Measurements from ENCODE around the gene LRRC37A.
"Not testable (repeated sequence)": the region's sequence is repeated elsewhere in the genome, so short reads cannot be mapped to it uniquely, and the experiment has no call there.

LRRC37A gene

GRCh38 chr17:46294831-46295230, at the start of gene LRRC37A:
Gene LRRC37A (plus strand): TSS chr17:46295131. CDS start chr17:46295134, 3 bp downstream.
- DNase-seq (ENCODE audit: low read depth, low spot score): not testable (repeated sequence)

- not testable (repeated sequence) for DNase-seq (ENCODE audit: low read depth, low spot score)
These were observed 45.8 kb upstream of the LRRC37A start for GRCh38 chr17:46249153-46249552.

- not testable (repeated sequence) for DNase-seq (ENCODE audit: low read depth, low spot score)
These were observed 42.1 kb upstream of the LRRC37A start for GRCh38 chr17:46252804-46253203.

- peak; percentile 67 for DNase-seq (ENCODE audit: low read depth, low spot score)
These were observed 41.2 kb upstream of the LRRC37A start for GRCh38 chr17:46253722-46254121.

GRCh38 chr17:46254215-46254614, 40.7 kb upstream of the LRRC37A start:
- DNase-seq (ENCODE audit: low read depth, low spot score): not testable (repeated sequence)

GRCh38 chr17:46256369-46256768, 38.6 kb upstream of the LRRC37A start:
- not testable (repeated sequence) for DNase-seq (ENCODE audit: low read depth, low spot score)

GRCh38 chr17:46259845-46260661, 34.9 kb upstream of the LRRC37A start:
- DNase-seq (ENCODE audit: low read depth, low spot score): not testable (repeated sequence)

GRCh38 chr17:46262271-46262670, 32.7 kb upstream of the LRRC37A start:
- no peak for DNase-seq (ENCODE audit: low read depth, low spot score)

GRCh38 chr17:46264456-46265198, 30.3 kb upstream of the LRRC37A start:
- DNase-seq (ENCODE audit: low read depth, low spot score): no peak

GRCh38 chr17:46266063-46266655, 28.8 kb upstream of the LRRC37A start:
- not testable (repeated sequence) for DNase-seq (ENCODE audit: low read depth, low spot score)

GRCh38 chr17:46266656-46267544, 28.0 kb upstream of the LRRC37A start:
- peak; percentile 75 for DNase-seq (ENCODE audit: low read depth, low spot score)

- DNase-seq (ENCODE audit: low read depth, low spot score): no peak
These were observed 24.9 kb upstream of the LRRC37A start for GRCh38 chr17:46270032-46270431.

- no peak for DNase-seq (ENCODE audit: low read depth, low spot score)
These were observed 21.2 kb upstream of the LRRC37A start for GRCh38 chr17:46273541-46274236.

GRCh38 chr17:46274238-46274637, 20.7 kb upstream of the LRRC37A start:
- no peak for DNase-seq (ENCODE audit: low read depth, low spot score)

GRCh38 chr17:46276728-46277479, 18.0 kb upstream of the LRRC37A start:
- not testable (repeated sequence) for DNase-seq (ENCODE audit: low read depth, low spot score)

- not testable (repeated sequence) for DNase-seq (ENCODE audit: low read depth, low spot score)
These were observed 13.6 kb upstream of the LRRC37A start for GRCh38 chr17:46281336-46281735.

GRCh38 chr17:46282635-46283034, 12.3 kb upstream of the LRRC37A start:
- not testable (repeated sequence) for DNase-seq (ENCODE audit: low read depth, low spot score)

GRCh38 chr17:46284467-46284866, 10.5 kb upstream of the LRRC37A start:
- peak; percentile 31 for DNase-seq (ENCODE audit: low read depth, low spot score)

GRCh38 chr17:46285500-46285899, 9.4 kb upstream of the LRRC37A start:
- not testable (repeated sequence) for DNase-seq (ENCODE audit: low read depth, low spot score)

GRCh38 chr17:46286764-46287221, 8.1 kb upstream of the LRRC37A start:
- peak; percentile 46 for DNase-seq (ENCODE audit: low read depth, low spot score)

Measured in activated CD4-positive, CD25-positive, alpha-beta regulatory T cell treated with anti-CD3 and anti-CD28 coated beads, Interleukin-2, amount 50 U/mL, for 16 hours (primary cell).